H1 (cell line): Measurements from ENCODE around the gene SLC2A5. TPM values are rescaled to one million over a fixed set of nuclear protein-coding genes. Genes with fewer than 3 reads are reported as not detected.

ENCODE experiments used
- CHD1 ChIP-seq: IDR thresholded peaks from 2 replicates; pipeline ENCODE4 v1.6.1; 2012; ENCODE audit warnings: low read depth, low read length, improper control_type of control experiment
- FOSL1 ChIP-seq: IDR thresholded peaks from 2 replicates; pipeline ENCODE4 v1.6.1; 2011; ENCODE audit warnings: mild to moderate bottlenecking, low read depth, low read length, moderate library complexity; ENCODE audit not compliant: insufficient read depth
- HDAC2 ChIP-seq, 2 experiments: fragments of 300-600 bp in 1 of 2; sonication (generic) in 1 of 2; IDR thresholded peaks; 2 replicates each; pipeline ENCODE4 v1.6.1; 2011 to 2012; ENCODE audit warnings: low read depth in 2 of 2, low read length in 2 of 2, mild to moderate bottlenecking in 2 of 2, moderate library complexity in 2 of 2, borderline replicate concordance in 1 of 2, inconsistent platforms in 1 of 2
- SIN3A ChIP-seq, 2 experiments: IDR thresholded peaks in 1 of 2; conservative IDR thresholded peaks in 1 of 2; 2 replicates each; pipeline ENCODE4 v1.6.1; 2011 to 2012; ENCODE audit warnings: low read length in 2 of 2, improper control_type of control experiment in 1 of 2, low read depth in 1 of 2, mild to moderate bottlenecking in 1 of 2
- SP4 ChIP-seq: IDR thresholded peaks from 2 replicates; pipeline ENCODE4 v1.6.1; 2012; ENCODE audit warnings: low read length, inconsistent platforms
- TCF12 ChIP-seq: IDR thresholded peaks from 2 replicates; pipeline ENCODE4 v1.6.1; 2011; ENCODE audit warnings: low read depth, mild to moderate bottlenecking, low read length
- polyA plus RNA-seq, 7 experiments: library from polyadenylated mRNA; depleted of rRNA in 3 of 7; stranded (reverse) in 5 of 7; unstranded in 2 of 7; fragments of >200 nt in 5 of 7; fragments of 200-250 nt in 2 of 7; gene quantifications; 1 replicate in 5 of 7; 2 replicates in 1 of 7; 4 replicates in 1 of 7; pipeline versions ENCODE4 v1.2.1 to v1.2.3, GENCODE V29; 2011 to 2013; ENCODE audit warnings: missing spikeins in 2 of 7, mixed read lengths in 2 of 7
- total RNA-seq: library from RNA; stranded (reverse); fragmentation: NEBNext Ultra II Directional; extraction: Animal tissue kit (Norgen Biotek cat#: 25700); gene quantifications from 2 replicates; pipeline ENCODE4 v1.2.1, GENCODE V29; 2021
- TF ChIP-seq, protein P1 (sequence below): fragments of 300-600 bp; sonication (generic); IDR thresholded peaks from 2 replicates; pipeline ENCODE4 v1.7.1; 2012; ENCODE audit warnings: low read length, moderate library complexity, mild to moderate bottlenecking, inconsistent platforms; ENCODE audit not compliant: insufficient replicate concordance
- TF ChIP-seq, protein P2 (sequence below): IDR thresholded peaks from 2 replicates; pipeline ENCODE4 v1.6.1; 2012; ENCODE audit warnings: low read length, inconsistent platforms

SLC2A5 gene
- total and polyA plus RNA-seq, 2 of the 8 experiments (the other 6 are each of a cell fraction or from before 2014, with no cell fraction given) = 0.12 TPM; not detected in 1

DNA sequence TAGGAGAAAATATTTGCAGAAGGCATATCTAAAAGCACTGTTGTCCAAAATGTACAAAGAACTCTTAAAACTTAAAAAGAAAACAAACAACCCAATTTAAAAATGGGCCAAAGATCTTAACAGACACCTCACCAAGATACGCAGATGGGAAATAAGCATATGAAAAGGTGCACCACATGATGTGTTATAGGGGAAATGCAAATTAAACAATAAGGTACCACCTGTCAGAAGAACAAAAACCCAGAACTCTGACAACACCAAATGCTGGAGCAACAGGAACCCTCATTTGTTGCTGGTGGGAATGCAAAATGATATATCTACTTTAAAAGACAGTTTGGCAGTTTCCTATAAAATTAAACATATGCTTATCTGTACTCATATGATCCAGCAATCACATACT is 18.1 kb downstream of the SLC2A5 start (continued):
- TF ChIP-seq, protein P1, sequence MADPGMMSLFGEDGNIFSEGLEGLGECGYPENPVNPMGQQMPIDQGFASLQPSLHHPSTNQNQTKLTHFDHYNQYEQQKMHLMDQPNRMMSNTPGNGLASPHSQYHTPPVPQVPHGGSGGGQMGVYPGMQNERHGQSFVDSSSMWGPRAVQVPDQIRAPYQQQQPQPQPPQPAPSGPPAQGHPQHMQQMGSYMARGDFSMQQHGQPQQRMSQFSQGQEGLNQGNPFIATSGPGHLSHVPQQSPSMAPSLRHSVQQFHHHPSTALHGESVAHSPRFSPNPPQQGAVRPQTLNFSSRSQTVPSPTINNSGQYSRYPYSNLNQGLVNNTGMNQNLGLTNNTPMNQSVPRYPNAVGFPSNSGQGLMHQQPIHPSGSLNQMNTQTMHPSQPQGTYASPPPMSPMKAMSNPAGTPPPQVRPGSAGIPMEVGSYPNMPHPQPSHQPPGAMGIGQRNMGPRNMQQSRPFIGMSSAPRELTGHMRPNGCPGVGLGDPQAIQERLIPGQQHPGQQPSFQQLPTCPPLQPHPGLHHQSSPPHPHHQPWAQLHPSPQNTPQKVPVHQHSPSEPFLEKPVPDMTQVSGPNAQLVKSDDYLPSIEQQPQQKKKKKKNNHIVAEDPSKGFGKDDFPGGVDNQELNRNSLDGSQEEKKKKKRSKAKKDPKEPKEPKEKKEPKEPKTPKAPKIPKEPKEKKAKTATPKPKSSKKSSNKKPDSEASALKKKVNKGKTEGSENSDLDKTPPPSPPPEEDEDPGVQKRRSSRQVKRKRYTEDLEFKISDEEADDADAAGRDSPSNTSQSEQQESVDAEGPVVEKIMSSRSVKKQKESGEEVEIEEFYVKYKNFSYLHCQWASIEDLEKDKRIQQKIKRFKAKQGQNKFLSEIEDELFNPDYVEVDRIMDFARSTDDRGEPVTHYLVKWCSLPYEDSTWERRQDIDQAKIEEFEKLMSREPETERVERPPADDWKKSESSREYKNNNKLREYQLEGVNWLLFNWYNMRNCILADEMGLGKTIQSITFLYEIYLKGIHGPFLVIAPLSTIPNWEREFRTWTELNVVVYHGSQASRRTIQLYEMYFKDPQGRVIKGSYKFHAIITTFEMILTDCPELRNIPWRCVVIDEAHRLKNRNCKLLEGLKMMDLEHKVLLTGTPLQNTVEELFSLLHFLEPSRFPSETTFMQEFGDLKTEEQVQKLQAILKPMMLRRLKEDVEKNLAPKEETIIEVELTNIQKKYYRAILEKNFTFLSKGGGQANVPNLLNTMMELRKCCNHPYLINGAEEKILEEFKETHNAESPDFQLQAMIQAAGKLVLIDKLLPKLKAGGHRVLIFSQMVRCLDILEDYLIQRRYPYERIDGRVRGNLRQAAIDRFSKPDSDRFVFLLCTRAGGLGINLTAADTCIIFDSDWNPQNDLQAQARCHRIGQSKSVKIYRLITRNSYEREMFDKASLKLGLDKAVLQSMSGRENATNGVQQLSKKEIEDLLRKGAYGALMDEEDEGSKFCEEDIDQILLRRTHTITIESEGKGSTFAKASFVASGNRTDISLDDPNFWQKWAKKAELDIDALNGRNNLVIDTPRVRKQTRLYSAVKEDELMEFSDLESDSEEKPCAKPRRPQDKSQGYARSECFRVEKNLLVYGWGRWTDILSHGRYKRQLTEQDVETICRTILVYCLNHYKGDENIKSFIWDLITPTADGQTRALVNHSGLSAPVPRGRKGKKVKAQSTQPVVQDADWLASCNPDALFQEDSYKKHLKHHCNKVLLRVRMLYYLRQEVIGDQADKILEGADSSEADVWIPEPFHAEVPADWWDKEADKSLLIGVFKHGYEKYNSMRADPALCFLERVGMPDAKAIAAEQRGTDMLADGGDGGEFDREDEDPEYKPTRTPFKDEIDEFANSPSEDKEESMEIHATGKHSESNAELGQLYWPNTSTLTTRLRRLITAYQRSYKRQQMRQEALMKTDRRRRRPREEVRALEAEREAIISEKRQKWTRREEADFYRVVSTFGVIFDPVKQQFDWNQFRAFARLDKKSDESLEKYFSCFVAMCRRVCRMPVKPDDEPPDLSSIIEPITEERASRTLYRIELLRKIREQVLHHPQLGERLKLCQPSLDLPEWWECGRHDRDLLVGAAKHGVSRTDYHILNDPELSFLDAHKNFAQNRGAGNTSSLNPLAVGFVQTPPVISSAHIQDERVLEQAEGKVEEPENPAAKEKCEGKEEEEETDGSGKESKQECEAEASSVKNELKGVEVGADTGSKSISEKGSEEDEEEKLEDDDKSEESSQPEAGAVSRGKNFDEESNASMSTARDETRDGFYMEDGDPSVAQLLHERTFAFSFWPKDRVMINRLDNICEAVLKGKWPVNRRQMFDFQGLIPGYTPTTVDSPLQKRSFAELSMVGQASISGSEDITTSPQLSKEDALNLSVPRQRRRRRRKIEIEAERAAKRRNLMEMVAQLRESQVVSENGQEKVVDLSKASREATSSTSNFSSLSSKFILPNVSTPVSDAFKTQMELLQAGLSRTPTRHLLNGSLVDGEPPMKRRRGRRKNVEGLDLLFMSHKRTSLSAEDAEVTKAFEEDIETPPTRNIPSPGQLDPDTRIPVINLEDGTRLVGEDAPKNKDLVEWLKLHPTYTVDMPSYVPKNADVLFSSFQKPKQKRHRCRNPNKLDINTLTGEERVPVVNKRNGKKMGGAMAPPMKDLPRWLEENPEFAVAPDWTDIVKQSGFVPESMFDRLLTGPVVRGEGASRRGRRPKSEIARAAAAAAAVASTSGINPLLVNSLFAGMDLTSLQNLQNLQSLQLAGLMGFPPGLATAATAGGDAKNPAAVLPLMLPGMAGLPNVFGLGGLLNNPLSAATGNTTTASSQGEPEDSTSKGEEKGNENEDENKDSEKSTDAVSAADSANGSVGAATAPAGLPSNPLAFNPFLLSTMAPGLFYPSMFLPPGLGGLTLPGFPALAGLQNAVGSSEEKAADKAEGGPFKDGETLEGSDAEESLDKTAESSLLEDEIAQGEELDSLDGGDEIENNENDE = no peak
- TF ChIP-seq SP4 (no peak), HDAC2 (IDR thresholded peaks at IDR 0.05; ENCODE audit: borderline replicate concordance in 1 of 2, low read depth in 2 of 2, low read length in 2 of 2) (0 out of 4 replicates have a peak, but pooled peaks of 1 of the 2 experiments have one; percentile 26), CHD1 (no peak), SIN3A (conservative IDR thresholded peaks at IDR 0.05 in 1 of 2, IDR thresholded peaks at IDR 0.05 in 1 of 2; ENCODE audit: low read depth in 1 of 2, low read length in 2 of 2) (0 out of 4 replicates have a peak, but pooled peaks of 1 of the 2 experiments have one; percentile 23), TCF12 (0 out of 2 replicates have a peak, but pooled peaks have one; percentile 17), FOSL1 (no peak)
- TF ChIP-seq, protein P2, sequence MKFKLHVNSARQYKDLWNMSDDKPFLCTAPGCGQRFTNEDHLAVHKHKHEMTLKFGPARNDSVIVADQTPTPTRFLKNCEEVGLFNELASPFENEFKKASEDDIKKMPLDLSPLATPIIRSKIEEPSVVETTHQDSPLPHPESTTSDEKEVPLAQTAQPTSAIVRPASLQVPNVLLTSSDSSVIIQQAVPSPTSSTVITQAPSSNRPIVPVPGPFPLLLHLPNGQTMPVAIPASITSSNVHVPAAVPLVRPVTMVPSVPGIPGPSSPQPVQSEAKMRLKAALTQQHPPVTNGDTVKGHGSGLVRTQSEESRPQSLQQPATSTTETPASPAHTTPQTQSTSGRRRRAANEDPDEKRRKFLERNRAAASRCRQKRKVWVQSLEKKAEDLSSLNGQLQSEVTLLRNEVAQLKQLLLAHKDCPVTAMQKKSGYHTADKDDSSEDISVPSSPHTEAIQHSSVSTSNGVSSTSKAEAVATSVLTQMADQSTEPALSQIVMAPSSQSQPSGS = no peak
